Vagina (tissue), 2 donors: ENCODE measurements around the gene PTGES3L.

Source experiments
- CTCF ChIP-seq, 3 experiments: fragments of 450-650 bp in 2 of 3; fragments of 200-600 bp in 1 of 3; sonication (generic) in 1 of 3; IDR thresholded peaks; one replicate each; pipeline ENCODE4 v1.5.1; 2017 to 2019; ENCODE audit warnings: antibody characterized with exemption in 3 of 3, mild to moderate bottlenecking in 2 of 3, moderate library complexity in 2 of 3
- POLR2A ChIP-seq, 2 donors: fragments of 450-650 bp; IDR thresholded peaks; one replicate each; pipeline ENCODE4 v1.6.1; 2017; ENCODE audit warnings: antibody characterized with exemption in 2 of 2, mild to moderate bottlenecking in 2 of 2, moderate library complexity in 2 of 2
- POLR2AphosphoS5 ChIP-seq, 2 donors: sonication (generic); formaldehyde crosslinking; IDR thresholded peaks; one replicate each; pipeline ENCODE4 v1.9.0; 2017; ENCODE audit warnings: antibody characterized with exemption in 2 of 2, mild to moderate bottlenecking in 2 of 2, low read depth in 1 of 2; ENCODE audit not compliant: insufficient read depth in 1 of 2

- TF ChIP-seq POLR2AphosphoS5 (IDR thresholded peaks at IDR 0.05; ENCODE audit: insufficient read depth in 1 of 2, low read depth in 1 of 2) (no peak), CTCF (IDR thresholded peaks at IDR 0.05) (no peak), POLR2A (IDR thresholded peaks at IDR 0.05) (no peak)
These were observed 40.2 kb upstream of the PTGES3L start for GRCh38 chr17:43020030-43020621.
